UCSD-AML1 (cell line): ENCODE measurements around the gene PTPN20.

Experiments
- DNase-seq: peaks from one replicate; lab custom pipeline; 2025; ENCODE audit not compliant: unreplicated experiment; lab: John Stamatoyannopoulos, UW

PTPN20 gene

GRCh38 chr10:47046321-47047126, 135.3 kb downstream of the PTPN20 start:
- DNase-seq, result no peak

- no peak for DNase-seq
These were observed 135.9 kb downstream of the PTPN20 start for GRCh38 chr10:47047127-47047504.

GRCh38 chr10:47047577-47048525, 136.6 kb downstream of the PTPN20 start:
- peak; percentile 75 for DNase-seq

GRCh38 chr10:47048526-47048905, 137.3 kb downstream of the PTPN20 start:
- DNase-seq, result peak; percentile 26

- no peak for DNase-seq
These were observed 138.0 kb downstream of the PTPN20 start for GRCh38 chr10:47049056-47049851.

- DNase-seq, result no peak
These were observed 138.7 kb downstream of the PTPN20 start for GRCh38 chr10:47049906-47050305.

- no peak for DNase-seq
These were observed 139.6 kb downstream of the PTPN20 start for GRCh38 chr10:47050618-47051455.

- no peak for DNase-seq
These were observed 140.6 kb downstream of the PTPN20 start for GRCh38 chr10:47051741-47052238.
